HG03469 (cell line): ENCODE results near the gene ATOSA.

Experiments used
- ATAC-seq: cut with Tn5 transposase; IDR thresholded peaks from one replicate; pipeline ENCODE4 v1.9.1; 2021; ENCODE audit warnings: mild to moderate bottlenecking, moderate library complexity, moderate number of reproducible peaks; ENCODE audit not compliant: unreplicated experiment

ATOSA gene

DNA sequence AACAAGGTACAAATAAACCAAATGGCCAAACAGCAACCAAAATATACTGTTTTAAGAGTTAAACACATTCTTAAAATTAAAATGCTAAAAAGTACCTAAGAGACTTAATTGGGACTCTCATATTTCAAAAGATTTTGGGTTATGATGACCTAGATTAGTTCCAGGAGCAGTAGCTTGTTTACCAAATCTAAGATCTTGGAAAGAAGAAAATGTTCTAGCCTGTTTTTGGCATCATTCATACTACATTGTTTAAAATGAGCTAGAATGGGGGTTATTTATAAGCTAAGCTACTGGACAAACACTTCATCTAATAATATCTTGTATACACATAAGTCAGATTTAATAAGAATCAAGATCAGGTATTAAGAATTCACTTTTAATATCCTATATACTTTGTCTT lies 22.8 kb downstream of the ATOSA start:
- no peak for ATAC-seq

DNA sequence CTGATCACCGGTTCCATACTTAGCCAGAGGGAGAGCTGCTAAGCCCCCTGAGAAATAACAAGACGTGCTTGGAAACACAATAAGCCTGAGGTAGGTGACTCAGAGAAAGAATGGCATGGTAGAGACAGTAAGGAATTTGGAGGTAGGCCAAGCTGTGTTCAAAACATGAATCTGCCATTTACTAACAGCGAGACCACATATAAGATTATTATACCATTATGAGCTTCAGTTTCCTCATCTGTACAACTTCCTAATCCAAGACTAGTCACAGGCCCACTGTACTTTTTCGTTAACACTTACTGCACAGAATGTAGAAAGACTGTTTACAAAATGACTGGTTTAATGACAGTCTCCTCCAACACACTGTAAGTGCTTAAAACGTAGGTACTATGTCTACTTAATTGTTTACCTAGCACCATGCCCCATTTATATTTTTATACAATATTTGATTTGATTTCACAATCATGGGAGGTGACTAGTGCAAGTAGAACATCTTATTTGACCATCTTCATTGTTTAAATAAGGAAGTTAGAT lies 25.7 kb downstream of the ATOSA start:
- no peak for ATAC-seq

DNA sequence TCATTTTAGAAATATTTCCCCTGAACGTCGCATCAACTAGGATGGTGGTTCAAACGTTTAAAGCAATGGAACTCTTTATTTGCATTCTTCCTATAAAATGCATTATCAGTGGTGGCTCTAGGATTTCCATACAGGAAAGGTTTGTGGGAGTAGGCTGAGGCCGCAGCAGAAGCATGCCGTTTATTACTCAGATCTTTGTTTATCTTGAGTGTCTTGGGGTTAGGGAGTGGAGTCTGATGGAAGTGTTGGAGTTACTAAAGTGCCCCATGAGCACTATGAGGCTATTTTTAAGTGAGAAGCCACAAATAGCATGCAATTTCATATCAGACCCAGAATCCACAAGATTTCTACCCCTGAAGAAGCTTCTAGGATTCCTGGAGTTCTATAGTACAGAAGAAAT lies 26.2 kb downstream of the ATOSA start:
- ATAC-seq, result no peak

DNA sequence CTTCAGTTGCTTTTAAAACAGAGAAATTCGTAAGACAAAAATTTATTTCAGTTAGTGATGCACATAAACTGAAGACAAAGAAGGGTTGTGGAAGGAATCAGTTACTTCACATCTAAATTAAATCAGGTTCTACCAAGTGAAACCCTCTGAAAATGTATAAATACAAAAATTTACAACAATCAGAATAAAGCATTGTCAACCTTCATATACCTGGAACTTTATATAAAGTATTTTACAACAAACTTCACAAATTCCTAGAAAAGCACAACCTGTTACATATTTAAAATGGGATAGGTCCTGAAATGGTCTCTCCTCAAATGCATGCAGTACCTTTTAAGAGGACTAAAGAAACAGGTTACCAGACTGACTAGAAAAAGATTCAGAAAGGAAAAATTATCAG lies 26.9 kb downstream of the ATOSA start:
- no peak for ATAC-seq

DNA sequence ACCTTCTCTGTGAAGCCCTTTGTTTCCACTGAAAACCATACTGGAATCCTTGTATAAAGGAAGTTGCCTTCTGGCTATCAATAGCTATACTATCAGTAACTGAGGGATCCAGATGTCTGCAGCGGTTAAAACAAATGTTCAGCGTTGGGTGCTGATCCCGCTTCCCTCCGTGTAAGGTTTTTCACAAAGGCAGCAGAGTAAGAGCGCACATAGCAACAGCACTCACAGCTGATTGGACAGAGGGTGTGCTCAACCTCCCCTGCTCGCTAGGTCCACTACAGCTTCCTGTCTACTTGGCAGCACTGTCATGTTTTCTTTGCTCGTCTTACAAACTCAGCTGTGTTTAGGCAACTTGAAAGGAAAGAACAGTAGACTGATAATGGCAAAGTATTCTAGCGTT lies 27.3 kb downstream of the ATOSA start:
- ATAC-seq, result peak; percentile 90

DNA sequence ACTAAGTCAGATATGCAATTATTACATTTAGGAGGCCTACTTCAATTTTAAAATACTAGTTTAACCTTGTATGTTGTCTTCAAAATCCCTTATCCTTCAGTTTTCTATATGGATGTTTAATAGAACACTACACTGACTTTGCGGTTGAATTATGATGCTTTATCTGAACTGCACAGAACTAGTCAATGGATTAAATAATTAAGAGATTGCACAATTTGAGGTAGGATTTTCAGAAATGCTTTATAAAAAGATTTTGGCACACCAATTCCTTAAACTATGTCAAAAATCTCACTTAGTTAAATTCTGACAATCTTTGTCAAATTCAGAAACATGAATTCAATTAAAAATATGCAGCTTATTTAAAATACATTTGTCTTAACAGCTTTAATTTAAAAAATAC lies 28.1 kb downstream of the ATOSA start:
- ATAC-seq, result no peak

DNA sequence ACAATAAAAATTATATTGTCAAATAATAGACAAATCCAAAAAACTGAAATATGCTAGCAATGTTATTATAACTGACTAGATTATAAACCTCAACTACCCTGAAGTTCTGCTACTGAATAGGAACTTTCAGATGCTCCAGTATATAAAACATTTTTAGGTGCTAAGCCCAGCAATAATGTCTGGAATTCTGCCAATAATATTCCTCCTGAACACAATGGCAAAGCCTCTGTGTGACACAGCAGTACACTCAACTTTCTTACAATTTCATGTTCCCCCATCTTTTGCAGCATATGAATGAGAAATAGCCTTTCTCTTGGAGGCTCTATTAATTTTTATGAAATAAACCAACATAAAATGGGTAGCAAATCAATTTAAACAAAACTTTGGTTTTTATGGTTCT lies 29.5 kb downstream of the ATOSA start:
- no peak for ATAC-seq

DNA sequence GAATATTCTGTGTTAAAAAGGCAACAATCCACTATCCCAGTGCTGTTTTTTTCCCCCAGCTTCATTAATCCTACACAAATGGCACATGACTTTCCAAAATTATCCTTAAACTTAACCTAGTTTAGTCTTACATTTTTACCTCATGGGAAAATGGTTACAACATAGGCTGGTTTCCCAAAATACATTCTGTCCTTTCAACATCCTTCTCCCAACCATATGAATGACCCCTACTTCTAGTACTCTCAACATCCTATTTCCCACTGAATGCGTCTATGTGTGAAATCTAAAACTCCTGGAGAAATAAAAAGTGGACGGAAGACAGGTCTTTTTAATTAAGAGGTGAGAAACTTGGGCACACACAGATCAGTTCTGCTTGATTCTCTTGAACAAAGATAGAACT lies 33.3 kb downstream of the ATOSA start:
- ATAC-seq, result no peak

DNA sequence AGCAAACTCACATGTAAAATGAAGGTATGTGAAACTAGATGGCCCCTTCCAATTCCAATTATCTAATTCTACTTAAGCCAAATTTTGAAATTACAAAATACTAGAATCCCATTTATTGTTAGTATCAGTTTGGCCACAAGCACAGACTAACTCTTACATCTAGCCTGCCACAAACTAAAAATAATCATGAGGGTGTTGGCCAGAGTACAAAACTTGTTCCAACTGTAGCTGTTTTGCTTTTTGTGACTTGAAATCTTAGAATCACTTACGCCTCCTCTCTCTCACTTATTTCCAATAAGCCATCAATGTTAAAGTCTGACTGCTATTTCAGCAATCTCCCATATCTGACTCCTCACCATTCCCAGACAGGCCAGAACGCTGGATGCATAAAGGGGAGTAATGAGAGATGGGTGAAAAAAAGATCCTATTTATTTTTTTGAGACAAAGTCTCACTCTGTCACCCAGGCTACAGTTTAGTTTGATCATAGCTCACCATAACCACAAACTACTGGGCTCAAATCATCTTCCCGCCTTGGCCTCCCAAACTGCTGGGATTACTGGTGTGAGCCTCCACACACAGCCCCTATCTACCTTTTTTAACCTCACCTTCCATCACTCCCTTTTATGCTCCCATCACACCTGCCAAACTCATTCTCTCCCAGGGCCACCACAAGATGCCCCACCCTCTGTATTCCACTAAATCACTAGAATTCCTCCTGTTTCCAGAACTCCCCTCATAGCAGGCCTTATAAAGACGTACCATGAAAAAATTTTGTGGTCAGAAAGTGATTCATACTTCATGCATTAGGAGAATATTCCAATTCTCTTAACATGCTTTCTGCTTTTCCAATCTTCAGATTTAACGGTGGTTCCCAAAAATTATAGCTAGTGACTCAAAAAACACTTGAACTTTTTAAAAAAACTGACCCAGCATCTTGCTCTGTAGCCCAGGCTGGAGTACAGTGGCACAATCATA lies 36.5 kb downstream of the ATOSA start:
- ATAC-seq, result no peak

DNA sequence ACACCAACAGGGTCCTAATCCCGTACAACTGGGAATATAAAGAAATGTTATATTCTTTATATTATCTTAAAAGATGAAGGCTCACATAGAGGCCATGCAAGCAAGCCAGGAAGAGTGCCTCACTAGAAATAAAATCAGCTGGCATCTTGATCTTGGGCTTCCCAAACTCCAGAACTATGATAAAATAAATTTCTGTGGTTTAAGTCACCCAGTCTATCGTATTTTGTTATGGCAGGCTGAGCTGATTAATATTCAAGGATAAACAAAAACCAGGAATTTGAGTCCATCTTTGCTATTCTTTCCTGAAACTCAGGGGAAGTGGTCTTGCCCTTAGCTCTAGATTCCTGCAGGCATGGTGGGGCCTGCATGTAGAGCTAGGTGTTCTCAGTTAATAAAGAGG lies 42.7 kb downstream of the ATOSA start:
- ATAC-seq, result no peak

DNA sequence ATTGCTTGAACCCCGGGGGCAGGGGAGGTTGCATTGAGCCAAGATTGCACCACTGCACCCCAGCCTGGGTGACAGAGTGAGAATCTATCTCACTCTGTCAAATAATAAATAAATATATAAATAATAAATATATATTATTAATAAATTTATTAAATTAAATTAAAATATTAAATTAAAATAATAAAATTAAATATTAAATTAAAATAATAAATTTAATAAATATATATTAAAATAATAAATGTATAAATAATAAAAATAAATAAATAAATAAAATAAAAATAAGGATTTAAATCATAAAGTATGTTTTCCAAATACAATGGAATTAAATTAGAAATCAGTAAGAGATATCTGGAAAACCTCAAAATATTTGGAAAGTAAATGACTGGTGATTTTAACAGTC lies 43.3 kb downstream of the ATOSA start:
- ATAC-seq, result no peak
